ENCODE data around the gene PVALB. TPM values are rescaled to one million over a fixed set of nuclear protein-coding genes. Genes with fewer than 3 reads are reported as not detected.

The PVALB gene
- total RNA-seq, 2 experiments from 2014 or later = not detected

DNA sequence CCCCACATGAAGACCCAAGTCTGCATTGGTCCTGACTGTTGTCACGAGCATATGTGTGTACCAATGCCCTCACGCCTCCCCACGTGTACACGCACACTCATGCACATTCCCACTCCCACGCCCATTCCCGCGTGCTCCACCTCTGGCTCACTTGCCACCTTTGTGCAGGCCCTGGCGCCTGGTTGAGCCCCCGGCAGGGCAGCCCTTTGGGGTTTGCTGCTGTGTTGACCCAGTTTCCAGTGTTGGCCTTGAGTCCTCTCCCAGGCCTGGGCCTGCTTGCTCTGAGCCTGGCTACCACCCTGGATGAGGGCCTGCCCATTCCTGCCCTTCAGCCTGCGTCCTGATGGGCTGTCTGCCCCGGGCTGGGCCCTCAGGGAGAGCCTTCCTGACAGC is 18.2 kb downstream of the PVALB start:
- DNase-seq (ENCODE audit: low spot score) = no peak
- Histone ChIP-seq H4K20me1 (ENCODE audit: insufficient read depth, low read length) (no peaks in the 10 kb centered on the region), H3K27ac (ENCODE audit: low read depth, low read length, poor library complexity, severe bottlenecking) (no peak overlapping the region), H3K36me3 (ENCODE audit: insufficient read depth, low read length) (no peaks in the 10 kb centered on the region), H3K9me2 (ENCODE audit: insufficient read depth, low read length) (no peaks in the 10 kb centered on the region), H3K79me2 (ENCODE audit: insufficient read depth, low read depth, low read length) (no peaks in the 10 kb centered on the region), H3K4me2 (ENCODE audit: low read length) (no peak overlapping the region), H3K4me1 (ENCODE audit: insufficient read depth, low read length, poor library complexity, severe bottlenecking) (no peaks in the 10 kb centered on the region), H2AFZ (ENCODE audit: low read length) (no peak overlapping the region), H3K9me3 (ENCODE audit: low read length) (no peaks in the 10 kb centered on the region), H3K4me3 (ENCODE audit: low read depth, low read length, poor library complexity, severe bottlenecking) (no peak overlapping the region)
- BruUV-seq (replicated peaks) = no TSS peak
- ChIA-PET POLR2A (no interaction called here), CTCF (ENCODE audit: unreplicated experiment) (no interaction called here)
- intact Hi-C loops (cut with micrococcal nuclease; ENCODE audit: unreplicated experiment) = no loop called here
- TF ChIP-seq, protein P1, sequence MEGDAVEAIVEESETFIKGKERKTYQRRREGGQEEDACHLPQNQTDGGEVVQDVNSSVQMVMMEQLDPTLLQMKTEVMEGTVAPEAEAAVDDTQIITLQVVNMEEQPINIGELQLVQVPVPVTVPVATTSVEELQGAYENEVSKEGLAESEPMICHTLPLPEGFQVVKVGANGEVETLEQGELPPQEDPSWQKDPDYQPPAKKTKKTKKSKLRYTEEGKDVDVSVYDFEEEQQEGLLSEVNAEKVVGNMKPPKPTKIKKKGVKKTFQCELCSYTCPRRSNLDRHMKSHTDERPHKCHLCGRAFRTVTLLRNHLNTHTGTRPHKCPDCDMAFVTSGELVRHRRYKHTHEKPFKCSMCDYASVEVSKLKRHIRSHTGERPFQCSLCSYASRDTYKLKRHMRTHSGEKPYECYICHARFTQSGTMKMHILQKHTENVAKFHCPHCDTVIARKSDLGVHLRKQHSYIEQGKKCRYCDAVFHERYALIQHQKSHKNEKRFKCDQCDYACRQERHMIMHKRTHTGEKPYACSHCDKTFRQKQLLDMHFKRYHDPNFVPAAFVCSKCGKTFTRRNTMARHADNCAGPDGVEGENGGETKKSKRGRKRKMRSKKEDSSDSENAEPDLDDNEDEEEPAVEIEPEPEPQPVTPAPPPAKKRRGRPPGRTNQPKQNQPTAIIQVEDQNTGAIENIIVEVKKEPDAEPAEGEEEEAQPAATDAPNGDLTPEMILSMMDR (conservative IDR thresholded peaks at IDR 0.05; ENCODE audit: low read length) = no peak
- TF ChIP-seq EZH2phosphoT487 (IDR thresholded peaks at IDR 0.05; ENCODE audit: borderline replicate concordance, low read depth, low read length) = no peak

DNA sequence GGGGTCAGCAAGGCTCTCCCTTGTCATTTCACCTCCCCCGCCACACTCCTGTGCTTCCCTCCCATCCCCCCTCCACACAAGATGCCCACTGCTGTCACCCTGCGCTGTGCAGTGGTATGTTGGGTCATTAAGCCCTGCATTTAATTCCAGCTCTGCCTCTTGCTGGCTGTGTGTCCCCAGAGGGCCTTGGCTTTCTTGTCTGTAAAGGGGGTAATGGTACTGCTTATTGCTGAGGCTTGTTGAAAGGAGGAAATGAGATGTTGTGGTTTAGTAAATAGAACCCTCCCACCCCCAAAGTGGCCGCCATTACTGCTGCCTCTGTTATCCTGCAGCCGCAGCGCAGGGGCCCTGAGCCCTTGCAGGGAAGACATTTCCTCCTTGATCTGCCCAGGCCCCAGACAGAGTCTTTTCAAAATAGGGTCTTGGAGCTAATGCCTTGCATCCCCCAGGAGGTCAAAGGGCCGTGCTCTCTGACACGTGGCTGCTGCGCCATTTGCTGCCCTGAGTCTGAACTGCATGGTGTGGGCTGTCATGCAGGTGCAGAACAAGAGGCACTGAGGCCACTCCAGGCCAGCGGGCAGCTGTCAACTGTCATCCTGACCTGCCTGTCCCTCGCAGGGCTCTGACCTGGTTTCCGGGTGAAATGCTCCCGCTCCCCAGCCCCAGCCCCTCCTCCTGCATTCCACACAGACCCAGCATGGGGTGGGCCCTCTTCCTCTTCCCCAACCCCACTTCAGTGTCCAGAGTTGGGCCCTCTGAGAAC is 18.7 kb downstream of the PVALB start:
- no peaks in the 10 kb centered on the region for H3K36me3 ChIP-seq (ENCODE audit: insufficient read depth, low read length)
- ChIA-PET CTCF (ENCODE audit: unreplicated experiment) (no interaction called here), POLR2A (no interaction called here)
- no peak overlapping the region for H3K27ac ChIP-seq (ENCODE audit: low read depth, low read length, poor library complexity, severe bottlenecking)
- no peak for DNase-seq (ENCODE audit: low spot score)
- H3K9me2 ChIP-seq (ENCODE audit: insufficient read depth, low read length) = no peaks in the 10 kb centered on the region
- no TSS peak for BruUV-seq (replicated peaks)
- no peak overlapping the region for H3K4me3 ChIP-seq (ENCODE audit: low read depth, low read length, poor library complexity, severe bottlenecking)
- no peaks in the 10 kb centered on the region for H3K4me1 ChIP-seq (ENCODE audit: insufficient read depth, low read length, poor library complexity, severe bottlenecking)
- no peaks in the 10 kb centered on the region for H3K9me3 ChIP-seq (ENCODE audit: low read length)
- no peaks in the 10 kb centered on the region for H4K20me1 ChIP-seq (ENCODE audit: insufficient read depth, low read length)
- no peak overlapping the region for H2AFZ ChIP-seq (ENCODE audit: low read length)
- intact Hi-C loops (cut with micrococcal nuclease; ENCODE audit: unreplicated experiment) = no loop called here
- TF ChIP-seq EZH2phosphoT487 (IDR thresholded peaks at IDR 0.05; ENCODE audit: borderline replicate concordance, low read depth, low read length) = no peak
- TF ChIP-seq, protein P1 (conservative IDR thresholded peaks at IDR 0.05; ENCODE audit: low read length) = no peak
- no peaks in the 10 kb centered on the region for H3K79me2 ChIP-seq (ENCODE audit: insufficient read depth, low read depth, low read length)
- no peak overlapping the region for H3K4me2 ChIP-seq (ENCODE audit: low read length)

DNA sequence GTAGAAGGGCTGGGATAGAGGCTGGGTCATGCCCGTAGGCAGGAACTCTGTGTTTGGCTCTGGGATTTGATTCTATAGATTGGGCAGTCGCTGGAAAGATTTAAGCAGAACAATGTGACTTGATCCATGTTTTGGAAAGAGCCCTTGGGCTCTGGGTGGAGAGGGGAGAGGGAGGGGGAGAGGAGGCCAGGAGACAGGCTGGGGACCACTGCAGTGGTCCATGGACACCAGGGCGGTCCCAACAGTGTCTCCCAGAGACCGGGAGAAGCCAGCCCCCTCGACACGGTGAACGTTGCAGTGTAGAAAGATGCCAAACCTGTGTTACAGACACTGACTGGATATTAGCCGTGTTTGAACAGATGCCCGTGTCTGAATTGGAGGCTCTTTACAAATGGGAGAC is 19.5 kb downstream of the PVALB start:
- Histone ChIP-seq H3K36me3 (ENCODE audit: insufficient read depth, low read length) (no peaks in the 10 kb centered on the region), H3K4me3 (ENCODE audit: low read depth, low read length, poor library complexity, severe bottlenecking) (no peak overlapping the region), H4K20me1 (ENCODE audit: insufficient read depth, low read length) (no peaks in the 10 kb centered on the region), H3K4me1 (ENCODE audit: insufficient read depth, low read length, poor library complexity, severe bottlenecking) (no peaks in the 10 kb centered on the region), H3K79me2 (ENCODE audit: insufficient read depth, low read depth, low read length) (no peaks in the 10 kb centered on the region), H3K27ac (ENCODE audit: low read depth, low read length, poor library complexity, severe bottlenecking) (no peak overlapping the region), H3K4me2 (ENCODE audit: low read length) (no peak overlapping the region), H3K9me2 (ENCODE audit: insufficient read depth, low read length) (no peaks in the 10 kb centered on the region), H3K9me3 (ENCODE audit: low read length) (no peaks in the 10 kb centered on the region), H2AFZ (ENCODE audit: low read length) (no peak overlapping the region)
- POLR2A ChIA-PET = no interaction called here
- TF ChIP-seq EZH2phosphoT487 (IDR thresholded peaks at IDR 0.05; ENCODE audit: borderline replicate concordance, low read depth, low read length) = no peak
- TF ChIP-seq, protein P1 (conservative IDR thresholded peaks at IDR 0.05; ENCODE audit: low read length) = no peak
- CTCF ChIA-PET (ENCODE audit: unreplicated experiment) = no interaction called here
- DNase-seq (ENCODE audit: low spot score) = no peak
- intact Hi-C loops (cut with micrococcal nuclease; ENCODE audit: unreplicated experiment) = no loop called here
- no TSS peak for BruUV-seq (replicated peaks)

All from OCI-LY7 (cell line).